WTC11 (cell line): Measurements from ENCODE around the gene SCN8A. TPM values are rescaled to one million over a fixed set of nuclear protein-coding genes. Genes with fewer than 3 reads are reported as not detected.

ENCODE experiments used
- ATAC-seq: fragments of 200-7000 bp; cut with Tn5 transposase; 2 replicates; pipeline ENCODE4 v1.10.0; 2021; ENCODE audit warnings: mild to moderate bottlenecking, moderate library complexity
- CTCF ChIA-PET: fragments of 300-600 bp; sonication (Branson Sonifier 250); formaldehyde crosslinking; loops from one replicate; lab custom pipeline; 2021; ENCODE audit warnings: antibody characterized with exemption; lab: Charles Lee
- POLR2A ChIA-PET: fragments of 350-600 bp; sonication (Branson Sonifier 250); formaldehyde crosslinking; loops from one replicate; lab custom pipeline; 2021; ENCODE audit warnings: antibody characterized with exemption; lab: Charles Lee
- DNase-seq: peaks from one replicate; pipeline ENCODE4 v3.0.0; 2021; ENCODE audit warnings: low spot score
- H3K27ac Mint-ChIP-seq: 2 replicates; pipeline ENCODE4 v1.8.0; 2021; ENCODE audit warnings: mixed read lengths
- H3K27me3 Mint-ChIP-seq: 2 replicates; pipeline ENCODE4 v1.8.0; 2021; ENCODE audit warnings: low read depth, mild to moderate bottlenecking, moderate library complexity, mixed read lengths
- H3K36me3 Mint-ChIP-seq: 2 replicates; pipeline ENCODE4 v1.8.0; 2021; ENCODE audit warnings: mixed read lengths
- H3K4me1 Mint-ChIP-seq: 2 replicates; pipeline ENCODE4 v1.8.0; 2022; ENCODE audit warnings: mixed read lengths
- H3K4me3 Mint-ChIP-seq: 2 replicates; pipeline ENCODE4 v1.8.0; 2021; ENCODE audit warnings: mild to moderate bottlenecking, moderate library complexity, mixed read lengths
- H3K9me3 Mint-ChIP-seq: 2 replicates; pipeline ENCODE4 v1.8.0; 2021; ENCODE audit warnings: mixed read lengths
- ATF2 ChIP-seq: sonication (generic); formaldehyde crosslinking; IDR thresholded peaks from 2 replicates; pipeline ENCODE4 v1.8.1; 2022; ENCODE audit warnings: low read depth, missing genetic modification reagents, borderline replicate concordance
- CTCF ChIP-seq: fragments of 200-600 bp; IDR thresholded peaks from 2 replicates; pipeline ENCODE4 v1.8.0; 2022; ENCODE audit warnings: antibody characterized with exemption
- E2F1 ChIP-seq: sonication (generic); formaldehyde crosslinking; IDR thresholded peaks from 2 replicates; pipeline ENCODE4 v1.8.0; 2022; ENCODE audit warnings: mild to moderate bottlenecking, missing genetic modification reagents
- FOXP4 ChIP-seq: sonication (generic); formaldehyde crosslinking; IDR thresholded peaks from 2 replicates; pipeline ENCODE4 v1.8.0; 2022; ENCODE audit warnings: mild to moderate bottlenecking, missing genetic modification reagents
- HMGXB4 ChIP-seq: sonication (generic); formaldehyde crosslinking; IDR thresholded peaks from 2 replicates; pipeline ENCODE4 v1.8.1; 2023; ENCODE audit warnings: mild to moderate bottlenecking, moderate library complexity, missing genetic modification reagents
- IRF1 ChIP-seq: sonication (generic); formaldehyde crosslinking; IDR thresholded peaks from 2 replicates; pipeline ENCODE4 v1.8.0; 2023; ENCODE audit warnings: missing genetic modification reagents
- OVOL2 ChIP-seq: fragments of 250-450 bp; sonication (Bioruptor Pico); IDR thresholded peaks from 2 replicates; pipeline ENCODE4 v1.9.0; 2021; ENCODE audit warnings: mild to moderate bottlenecking, borderline replicate concordance
- TEAD1 ChIP-seq: sonication (generic); formaldehyde crosslinking; IDR thresholded peaks from 2 replicates; pipeline ENCODE4 v1.8.0; 2022; ENCODE audit warnings: mild to moderate bottlenecking, missing genetic modification reagents
- USF1 ChIP-seq: sonication (generic); formaldehyde crosslinking; IDR thresholded peaks from 2 replicates; pipeline ENCODE4 v1.8.0; 2022; ENCODE audit warnings: mild to moderate bottlenecking, missing genetic modification reagents
- USF2 ChIP-seq: sonication (generic); formaldehyde crosslinking; IDR thresholded peaks from 2 replicates; pipeline ENCODE4 v1.8.1; 2023; ENCODE audit warnings: mild to moderate bottlenecking, missing genetic modification reagents, moderate library complexity
- ZNF121 ChIP-seq: sonication (generic); formaldehyde crosslinking; IDR thresholded peaks from 2 replicates; pipeline ENCODE4 v1.8.0; 2023; ENCODE audit warnings: missing genetic modification reagents
- ZNF219 ChIP-seq: sonication (generic); formaldehyde crosslinking; IDR thresholded peaks from 2 replicates; pipeline ENCODE4 v1.8.0; 2023; ENCODE audit warnings: missing genetic modification reagents, mild to moderate bottlenecking, borderline replicate concordance
- ZNF423 ChIP-seq: fragments of 250-450 bp; sonication (Bioruptor Pico); IDR thresholded peaks from 2 replicates; pipeline ENCODE4 v2.1.2; 2022; ENCODE audit warnings: mild to moderate bottlenecking, moderate library complexity
- ZSCAN18 ChIP-seq: fragments of 250-450 bp; sonication (Bioruptor Pico); IDR thresholded peaks from 2 replicates; pipeline ENCODE4 v2.1.2; 2022; ENCODE audit warnings: mild to moderate bottlenecking, moderate library complexity
- total RNA-seq: library from RNA; stranded (reverse); gene quantifications from 3 replicates; pipeline ENCODE4 v1.2.3, GENCODE V29; 2021

SCN8A gene
- total RNA-seq, 1 experiment from 2014 or later: 14.4 TPM

- H3K36me3 Mint-ChIP-seq: no peaks in the 10 kb centered on the region
- POLR2A ChIA-PET: no interaction called here
These were observed 131.4 kb downstream of the SCN8A start for GRCh38 chr12:51722431-51722830.

GRCh38 chr12:51726161-51726560 is 135.1 kb downstream of the SCN8A start:
- DNase-seq (no peak), ATAC-seq (no peak)
- Mint-ChIP-seq H3K9me3 (no peaks in the 10 kb centered on the region), H3K36me3 (no peaks in the 10 kb centered on the region), H3K27ac (no peak overlapping the region), H3K27me3 (peaks cover 7% of the 10 kb centered on the region), H3K4me3 (no peak overlapping the region), H3K4me1 (no peaks in the 10 kb centered on the region; the same call in 1 of the 2 replicates)
- POLR2A ChIA-PET: no interaction called here
- CTCF ChIA-PET: no interaction called here
- TF ChIP-seq OVOL2 (CRISPR knock-in tag): no peak
- TF ChIP-seq ZNF219 (CRISPR knock-in tag): no peak

More at GRCh38 chr12:51722431-51722830, 131.4 kb downstream of the SCN8A start:
- H3K9me3 Mint-ChIP-seq: no peaks in the 10 kb centered on the region
- no peak overlapping the region for H3K27ac Mint-ChIP-seq
- DNase-seq (no peak), ATAC-seq (no peak)
- TF ChIP-seq IRF1 (no peak), TEAD1 (no peak), HMGXB4 (no peak)
- CTCF ChIA-PET: interaction anchor here (1.6 kb wide), 1 partner anchor 191 kb away, joined by 3 read pairs; no protein-coding TSS in a partner anchor
- no peaks in the 10 kb centered on the region; the same call in 1 of the 2 replicates for H3K4me1 Mint-ChIP-seq
- peaks cover 7% of the 10 kb centered on the region for H3K27me3 Mint-ChIP-seq
- H3K4me3 Mint-ChIP-seq: no peak overlapping the region

- DNase-seq (no peak), ATAC-seq (no peak)
- Mint-ChIP-seq H3K4me3 (no peak overlapping the region), H3K27me3 (peaks cover 5% of the 10 kb centered on the region), H3K9me3 (peaks cover 4% of the 10 kb centered on the region), H3K4me1 (no peaks in the 10 kb centered on the region; the same call in 1 of the 2 replicates), H3K36me3 (no peaks in the 10 kb centered on the region), H3K27ac (no peak overlapping the region)
- no peak for TF ChIP-seq CTCF
- TF ChIP-seq USF2: no peak
- no peak for TF ChIP-seq ZNF121 (CRISPR knock-in tag)
- TF ChIP-seq USF1 (CRISPR knock-in tag): no peak
- no peak for TF ChIP-seq ATF2
- no peak for TF ChIP-seq E2F1
- no peak for TF ChIP-seq FOXP4
- no peak for TF ChIP-seq ZNF423
- no peak for TF ChIP-seq ZSCAN18 (CRISPR knock-in tag)
- CTCF ChIA-PET: no interaction called here
- POLR2A ChIA-PET: no interaction called here
These were observed 135.9 kb downstream of the SCN8A start for GRCh38 chr12:51726931-51727330.
